ENCODE results near the gene SPIC.
"Not testable (repeated sequence)": the region's sequence is repeated elsewhere in the genome, so short reads cannot be mapped to it uniquely, and the experiment has no call there.

The SPIC gene

GRCh38 chr12:101474711-101475386, at the start of gene SPIC:
Gene SPIC (plus strand): TSS chr12:101475336. CDS start chr12:101476905, 1,569 bp downstream.
- intact Hi-C loops (cut with DNase I), result no loop called here
- no peak for DNase-seq

- no peak for DNase-seq
- intact Hi-C loops (cut with DNase I), result no loop called here
Observed at GRCh38 chr12:101430456-101430855, 44.7 kb upstream of the SPIC start.

GRCh38 chr12:101436136-101436535, 39.0 kb upstream of the SPIC start:
- intact Hi-C loops (cut with DNase I), result no loop called here
- DNase-seq, result no peak

- intact Hi-C loops (cut with DNase I), result no loop called here
Observed at GRCh38 chr12:101439236-101439635, 35.9 kb upstream of the SPIC start.

GRCh38 chr12:101441461-101442224, 33.5 kb upstream of the SPIC start:
- intact Hi-C loops (cut with DNase I), result no loop called here
- no peak for DNase-seq

More at GRCh38 chr12:101439236-101439635, 35.9 kb upstream of the SPIC start:
- no peak for DNase-seq

- no peak for DNase-seq
- intact Hi-C loops (cut with DNase I), result no loop called here
Observed at GRCh38 chr12:101455685-101456084, 19.5 kb upstream of the SPIC start.

GRCh38 chr12:101459642-101460346, 15.3 kb upstream of the SPIC start:
- intact Hi-C loops (cut with DNase I), result no loop called here
- peak in 1 of 42 donors; percentile 2 for DNase-seq

GRCh38 chr12:101468948-101469347, 6.2 kb upstream of the SPIC start:
- intact Hi-C loops (cut with DNase I), result no loop called here
- DNase-seq, result no peak

GRCh38 chr12:101470939-101471338, 4.2 kb upstream of the SPIC start:
- intact Hi-C loops (cut with DNase I), result no loop called here
- DNase-seq, result no peak

GRCh38 chr12:101471878-101472277, 3.3 kb upstream of the SPIC start:
- DNase-seq; intact Hi-C loops (cut with DNase I): not testable (repeated sequence)

GRCh38 chr12:101474248-101474647, 888 bp upstream of the SPIC start:
- DNase-seq, result no peak
- intact Hi-C loops (cut with DNase I), result no loop called here

- intact Hi-C loops (cut with DNase I), result no loop called here
- no peak for DNase-seq
Observed at GRCh38 chr12:101475751-101476305, 692 bp downstream of the SPIC start.

GRCh38 chr12:101480849-101481248, 5.7 kb downstream of the SPIC start:
- intact Hi-C loops (cut with DNase I), result no loop called here
- no peak for DNase-seq

GRCh38 chr12:101485021-101485420, 9.9 kb downstream of the SPIC start:
- intact Hi-C loops (cut with DNase I), result no loop called here
- peak in 7 of 42 donors; percentile 3 to 43 (median 16) for DNase-seq

- no peak for DNase-seq
- intact Hi-C loops (cut with DNase I), result no loop called here
Observed at GRCh38 chr12:101488469-101488868, 13.3 kb downstream of the SPIC start.

- intact Hi-C loops (cut with DNase I), result no loop called here
- DNase-seq, result peak in 11 of 42 donors; percentile 5 to 24 (median 10)
Observed at GRCh38 chr12:101490286-101490920, 15.3 kb downstream of the SPIC start.

- no peak for DNase-seq
- intact Hi-C loops (cut with DNase I), result no loop called here
Observed at GRCh38 chr12:101491329-101491728, 16.2 kb downstream of the SPIC start.

GRCh38 chr12:101493556-101493955, 18.4 kb downstream of the SPIC start:
- DNase-seq, result no peak
- intact Hi-C loops (cut with DNase I), result no loop called here

- intact Hi-C loops (cut with DNase I), result no loop called here
- DNase-seq, result no peak
Observed at GRCh38 chr12:101498252-101498651, 23.1 kb downstream of the SPIC start.
